Neural crest cell (in vitro differentiated cells): ENCODE data around the gene NINJ2. TPM values are rescaled to one million over a fixed set of nuclear protein-coding genes. Genes with fewer than 3 reads are reported as not detected.
A peak's percentile ranks its signal among the peaks of the same experiment; 100 is the strongest.

Source experiments
- DNase-seq: peaks from one replicate; pipeline ENCODE4 v3.0.0; 2021; ENCODE audit warnings: low read depth, mixed read lengths, low spot score
- H3K27ac Mint-ChIP-seq: one replicate; pipeline ENCODE4 v1.8.0; 2021; ENCODE audit warnings: mild to moderate bottlenecking, mixed read lengths; ENCODE audit not compliant: unreplicated experiment
- H3K27me3 Mint-ChIP-seq: 2 replicates; pipeline ENCODE4 v1.8.0; 2021; ENCODE audit warnings: low read depth, mild to moderate bottlenecking, mixed read lengths
- H3K36me3 Mint-ChIP-seq: 2 replicates; pipeline ENCODE4 v1.8.0; 2021; ENCODE audit warnings: low read depth, mild to moderate bottlenecking, mixed read lengths
- H3K4me1 Mint-ChIP-seq: 2 replicates; pipeline ENCODE4 v1.8.0; 2021; ENCODE audit warnings: mixed read lengths
- H3K4me3 Mint-ChIP-seq: one replicate; pipeline ENCODE4 v1.8.0; 2021; ENCODE audit warnings: mild to moderate bottlenecking, mixed read lengths
- H3K9me3 Mint-ChIP-seq: 2 replicates; pipeline ENCODE4 v1.8.0; 2021; ENCODE audit warnings: mixed read lengths
- total RNA-seq: library from RNA; stranded (reverse); gene quantifications from 2 replicates; pipeline ENCODE4 v1.2.1, GENCODE V29; 2021
- TF ChIP-seq, protein P1 (sequence below): fragments of 200-600 bp; sonication (generic); conservative IDR thresholded peaks from 2 replicates; pipeline ENCODE4 v1.5.0; 2021; ENCODE audit warnings: antibody characterized with exemption, mild to moderate bottlenecking

The NINJ2 gene
- total RNA-seq, 1 donor from 2014 or later = 0.42 TPM

DNA sequence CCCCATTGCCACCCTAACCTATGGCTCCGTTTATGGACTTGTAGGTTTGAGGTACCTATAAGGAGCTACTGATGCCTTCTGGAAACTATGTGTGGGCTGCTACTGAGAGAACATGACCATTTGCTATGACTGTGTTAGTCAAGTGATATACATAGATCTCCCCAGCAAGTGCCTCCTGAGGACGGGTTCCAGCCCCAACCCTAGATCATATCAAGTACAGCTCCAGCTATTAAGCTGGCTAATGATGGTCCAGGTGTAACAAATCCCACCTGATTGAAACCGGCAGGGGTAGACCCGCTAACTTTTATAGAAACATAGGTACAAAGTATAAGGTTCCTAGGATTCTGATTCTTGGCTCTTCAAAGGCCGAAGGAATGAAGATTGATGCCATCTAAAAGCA, 23.7 kb downstream of the NINJ2 start:
- Mint-ChIP-seq H3K36me3 (no peaks in the 10 kb centered on the region), H3K27ac (no peak overlapping the region), H3K4me1 (peaks cover 16% of the 10 kb centered on the region), H3K4me3 (peak overlapping the region; percentile 9), H3K27me3 (no peaks in the 10 kb centered on the region), H3K9me3 (no peaks in the 10 kb centered on the region)
- no peak for DNase-seq
- TF ChIP-seq, protein P1, sequence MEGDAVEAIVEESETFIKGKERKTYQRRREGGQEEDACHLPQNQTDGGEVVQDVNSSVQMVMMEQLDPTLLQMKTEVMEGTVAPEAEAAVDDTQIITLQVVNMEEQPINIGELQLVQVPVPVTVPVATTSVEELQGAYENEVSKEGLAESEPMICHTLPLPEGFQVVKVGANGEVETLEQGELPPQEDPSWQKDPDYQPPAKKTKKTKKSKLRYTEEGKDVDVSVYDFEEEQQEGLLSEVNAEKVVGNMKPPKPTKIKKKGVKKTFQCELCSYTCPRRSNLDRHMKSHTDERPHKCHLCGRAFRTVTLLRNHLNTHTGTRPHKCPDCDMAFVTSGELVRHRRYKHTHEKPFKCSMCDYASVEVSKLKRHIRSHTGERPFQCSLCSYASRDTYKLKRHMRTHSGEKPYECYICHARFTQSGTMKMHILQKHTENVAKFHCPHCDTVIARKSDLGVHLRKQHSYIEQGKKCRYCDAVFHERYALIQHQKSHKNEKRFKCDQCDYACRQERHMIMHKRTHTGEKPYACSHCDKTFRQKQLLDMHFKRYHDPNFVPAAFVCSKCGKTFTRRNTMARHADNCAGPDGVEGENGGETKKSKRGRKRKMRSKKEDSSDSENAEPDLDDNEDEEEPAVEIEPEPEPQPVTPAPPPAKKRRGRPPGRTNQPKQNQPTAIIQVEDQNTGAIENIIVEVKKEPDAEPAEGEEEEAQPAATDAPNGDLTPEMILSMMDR = no peak

DNA sequence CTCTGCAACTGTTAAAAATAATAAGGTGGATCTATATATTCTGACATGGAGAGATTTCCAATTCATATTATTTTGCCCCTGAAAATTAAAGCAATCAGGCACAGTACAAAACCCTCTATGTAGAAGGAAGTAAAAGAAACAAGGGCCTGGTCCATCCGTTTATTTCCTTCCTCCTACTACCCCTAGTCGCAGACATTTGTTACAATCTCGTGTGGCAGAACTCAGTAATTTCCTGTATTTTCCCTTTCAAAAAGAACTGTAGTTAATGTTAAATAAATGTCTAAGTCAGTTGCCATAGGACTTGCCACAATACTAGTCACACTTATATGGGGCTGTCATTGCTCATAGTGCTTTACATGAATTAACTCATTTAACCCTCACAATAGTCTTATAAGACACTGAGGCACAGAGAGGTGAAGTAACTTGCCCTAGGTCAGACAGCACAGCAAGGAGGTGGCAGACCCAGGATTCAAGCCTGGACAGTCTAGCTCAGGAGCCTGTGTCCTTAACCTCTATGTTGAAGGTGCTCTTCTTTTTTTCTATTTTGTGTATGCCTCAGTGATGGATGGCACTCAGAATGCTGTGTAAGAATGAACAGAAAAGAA, 24.2 kb downstream of the NINJ2 start:
- DNase-seq = no peak
- Mint-ChIP-seq H3K9me3 (no peaks in the 10 kb centered on the region), H3K4me3 (no peak overlapping the region), H3K36me3 (no peaks in the 10 kb centered on the region), H3K4me1 (peaks cover 12% of the 10 kb centered on the region), H3K27me3 (no peaks in the 10 kb centered on the region), H3K27ac (no peak overlapping the region)
- TF ChIP-seq, protein P1 = no peak

DNA sequence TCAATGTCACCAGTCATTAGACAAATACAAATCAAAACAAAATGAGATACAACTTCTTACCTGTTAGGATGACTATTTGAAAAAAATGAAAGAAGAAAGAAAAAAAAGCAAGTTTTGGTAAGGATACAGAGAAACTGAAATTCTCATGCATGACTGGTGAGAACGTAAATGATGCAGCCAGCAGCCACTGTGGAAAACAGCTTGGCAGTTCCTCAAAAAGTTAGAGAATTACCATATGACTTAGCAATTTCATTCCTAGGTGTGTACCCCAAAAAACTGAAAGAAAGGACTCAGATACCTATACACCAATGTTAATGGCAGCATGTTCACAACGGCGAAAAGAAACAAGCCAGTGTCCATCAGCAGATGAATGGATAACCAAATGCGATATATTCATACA, 26.6 kb downstream of the NINJ2 start:
- Mint-ChIP-seq H3K27me3 (no peaks in the 10 kb centered on the region), H3K27ac (no peak overlapping the region), H3K36me3 (no peaks in the 10 kb centered on the region), H3K9me3 (no peaks in the 10 kb centered on the region), H3K4me1 (peaks cover 17% of the 10 kb centered on the region), H3K4me3 (no peak overlapping the region)
- no peak for DNase-seq
- TF ChIP-seq, protein P1 = no peak

DNA sequence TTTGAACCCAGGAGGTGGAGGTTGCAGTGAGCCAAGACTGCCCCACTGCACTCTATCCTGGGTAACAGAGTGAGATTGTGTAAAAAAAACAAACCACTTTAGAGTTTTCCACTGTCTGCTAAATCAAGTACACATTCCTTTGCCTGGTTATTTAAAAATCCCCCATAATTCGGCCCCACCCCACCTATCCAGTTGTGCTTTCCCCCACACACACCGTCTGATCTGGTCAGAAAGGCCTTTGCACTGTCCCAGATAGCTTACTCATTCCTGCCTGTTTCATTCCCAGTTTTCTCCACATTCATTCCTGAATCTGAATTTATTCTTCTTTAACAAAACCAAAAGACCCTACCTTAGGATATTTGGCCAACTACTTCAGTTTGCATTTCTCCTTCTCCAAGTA, 29.5 kb downstream of the NINJ2 start:
- TF ChIP-seq, protein P1 = no peak
- no peak for DNase-seq
- Mint-ChIP-seq H3K4me3 (no peak overlapping the region), H3K36me3 (no peaks in the 10 kb centered on the region), H3K27me3 (no peaks in the 10 kb centered on the region), H3K9me3 (no peaks in the 10 kb centered on the region), H3K4me1 (peaks cover 22% of the 10 kb centered on the region), H3K27ac (no peak overlapping the region)

DNA sequence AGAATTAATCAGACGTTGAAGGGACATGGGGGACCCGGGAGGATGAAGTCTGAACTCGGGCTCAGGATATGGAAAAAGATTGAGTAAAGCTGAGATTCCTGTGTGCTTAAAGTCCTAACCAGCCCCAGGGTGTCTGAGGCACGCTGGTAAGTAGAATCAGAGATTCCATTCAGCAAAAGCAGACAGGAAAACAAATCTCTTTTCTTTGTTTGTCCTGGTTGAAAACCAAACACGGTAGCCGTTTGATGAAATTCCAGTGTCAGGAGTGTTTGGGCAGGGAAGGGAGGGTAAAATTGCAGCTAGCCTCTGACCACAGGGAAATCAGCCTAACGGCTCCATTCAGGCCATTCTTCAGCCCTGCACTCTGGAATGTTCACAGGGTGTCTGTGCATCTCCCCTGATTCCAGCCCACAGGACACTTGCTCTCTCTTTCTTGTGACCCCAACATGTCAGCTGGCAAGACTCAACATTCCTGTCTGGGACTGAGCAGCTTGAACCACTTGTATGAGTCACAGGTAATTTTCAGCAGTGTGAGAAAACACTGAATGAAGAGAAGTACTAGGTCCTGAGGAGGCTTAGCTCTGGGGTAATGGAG, 31.0 kb downstream of the NINJ2 start:
- Mint-ChIP-seq H3K4me3 (no peak overlapping the region), H3K4me1 (peaks cover 22% of the 10 kb centered on the region), H3K9me3 (no peaks in the 10 kb centered on the region), H3K27ac (peak overlapping the region; percentile 10), H3K27me3 (no peaks in the 10 kb centered on the region), H3K36me3 (no peaks in the 10 kb centered on the region)
- no peak for DNase-seq
- TF ChIP-seq, protein P1 = no peak
